NCI-H1092 treated with DMSO at 0.1 percent for 48 hours (cell line): ENCODE measurements around the gene NTS.

Source experiments
- DNase-seq: peaks from one replicate; lab custom pipeline; 2025; lab: John Stamatoyannopoulos, UW

The NTS gene, protein sequence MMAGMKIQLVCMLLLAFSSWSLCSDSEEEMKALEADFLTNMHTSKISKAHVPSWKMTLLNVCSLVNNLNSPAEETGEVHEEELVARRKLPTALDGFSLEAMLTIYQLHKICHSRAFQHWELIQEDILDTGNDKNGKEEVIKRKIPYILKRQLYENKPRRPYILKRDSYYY

DNA sequence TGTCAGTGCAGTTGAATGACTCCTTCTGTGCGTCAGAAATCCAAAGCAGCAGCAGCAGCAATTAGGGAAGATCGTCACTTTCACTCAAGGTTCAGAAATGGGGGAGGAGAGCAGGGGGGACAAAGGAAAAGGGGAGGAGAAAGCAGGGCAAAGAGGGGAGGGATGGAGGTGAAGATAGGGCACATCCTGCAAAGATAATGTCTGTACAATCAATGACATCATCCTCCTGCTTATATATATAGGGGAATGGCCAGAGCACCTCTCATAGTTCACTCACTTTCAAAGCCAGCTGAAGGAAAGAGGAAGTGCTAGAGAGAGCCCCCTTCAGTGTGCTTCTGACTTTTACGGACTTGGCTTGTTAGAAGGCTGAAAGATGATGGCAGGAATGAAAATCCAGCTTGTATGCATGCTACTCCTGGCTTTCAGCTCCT is at the start of gene NTS:
Gene NTS (plus strand): TSS at position 265 of the 431 bp plus-strand sequence. CDS start 109 bp downstream, at position 374.
- no peak for DNase-seq

DNA sequence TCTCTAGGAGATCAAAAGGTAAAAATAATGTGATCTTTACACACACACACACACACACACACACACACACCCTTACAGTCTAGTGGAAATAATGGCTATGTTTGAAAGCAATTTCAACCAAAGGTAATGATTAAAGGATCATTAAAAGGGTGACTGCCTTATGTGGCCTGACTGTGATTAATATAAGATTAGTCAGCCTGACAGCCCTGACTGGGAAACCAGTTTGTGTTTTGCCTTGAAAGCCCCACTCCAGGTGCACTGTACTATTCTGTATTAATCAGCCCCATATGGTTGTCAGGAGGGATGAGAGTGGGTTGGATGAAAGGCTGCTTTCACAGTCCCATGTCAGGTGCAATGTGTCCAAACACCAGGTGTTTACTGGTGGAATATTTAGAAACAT is 48.3 kb upstream of the NTS start:
- no peak for DNase-seq

DNA sequence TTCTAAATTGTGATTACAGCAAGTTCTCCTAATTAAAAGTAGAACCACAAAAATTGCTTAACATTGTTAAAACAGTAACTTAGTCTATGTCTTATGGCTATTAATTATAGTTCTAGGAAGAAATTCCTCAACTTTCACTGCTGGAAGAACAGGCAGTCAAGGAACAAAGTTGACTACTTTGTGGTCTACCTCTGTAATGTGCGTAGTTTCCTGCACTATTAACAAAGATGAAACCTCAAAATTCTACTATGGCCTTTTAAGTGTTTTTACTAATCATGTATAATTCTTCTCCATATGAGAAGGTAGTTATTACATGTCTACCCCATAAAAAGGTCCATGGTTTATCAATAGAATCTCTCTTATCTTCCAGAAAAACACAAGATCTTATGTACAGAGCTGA is 45.5 kb upstream of the NTS start:
- no peak for DNase-seq

DNA sequence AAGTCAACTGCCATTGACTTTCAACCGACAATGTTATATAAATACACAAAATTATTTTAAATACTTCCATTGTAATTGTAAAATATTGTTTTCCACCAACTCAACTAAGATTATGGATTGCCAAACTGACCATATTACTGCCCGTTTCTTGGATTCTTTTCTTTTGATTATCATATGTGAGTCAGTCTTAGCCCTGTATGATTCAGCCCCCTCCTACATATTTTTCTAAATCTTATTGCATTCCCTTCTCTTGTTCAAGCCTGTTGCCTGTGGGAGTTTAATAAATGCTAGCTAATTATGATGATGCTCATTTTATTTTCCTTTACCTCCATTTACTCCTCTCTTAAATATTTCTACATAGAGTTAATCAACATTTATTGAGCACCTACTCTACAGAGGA is 44.7 kb upstream of the NTS start:
- DNase-seq = no peak

DNA sequence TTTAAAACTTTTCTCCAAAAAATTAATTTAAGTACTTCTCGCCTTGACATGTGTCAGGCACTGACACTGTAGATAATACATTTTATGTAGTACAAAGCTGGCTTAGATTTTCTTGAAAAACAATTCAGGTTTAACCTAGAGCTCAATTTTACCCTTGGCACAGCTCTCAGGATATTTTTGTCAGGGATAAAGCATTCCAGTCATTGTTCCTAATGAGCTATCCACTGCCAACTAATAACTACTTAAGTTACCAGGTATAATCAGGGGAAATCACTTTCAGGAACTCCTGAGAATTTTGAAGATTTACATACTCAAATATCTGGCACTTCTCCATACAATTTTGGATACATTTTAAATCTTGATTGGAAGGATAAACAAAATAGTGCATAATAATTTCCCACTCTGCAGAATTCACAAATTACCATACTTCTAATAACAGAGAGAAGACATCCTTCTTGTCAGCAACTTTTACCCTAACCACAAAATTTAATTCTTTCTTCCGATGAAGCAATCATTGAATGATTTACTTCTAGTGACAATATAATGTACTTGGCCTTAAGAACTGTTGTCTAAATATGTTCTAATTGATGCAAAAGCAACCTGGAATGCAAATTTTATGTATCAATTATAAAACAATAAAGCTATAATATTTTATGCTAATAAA is 42.6 kb upstream of the NTS start:
- DNase-seq = no peak

DNA sequence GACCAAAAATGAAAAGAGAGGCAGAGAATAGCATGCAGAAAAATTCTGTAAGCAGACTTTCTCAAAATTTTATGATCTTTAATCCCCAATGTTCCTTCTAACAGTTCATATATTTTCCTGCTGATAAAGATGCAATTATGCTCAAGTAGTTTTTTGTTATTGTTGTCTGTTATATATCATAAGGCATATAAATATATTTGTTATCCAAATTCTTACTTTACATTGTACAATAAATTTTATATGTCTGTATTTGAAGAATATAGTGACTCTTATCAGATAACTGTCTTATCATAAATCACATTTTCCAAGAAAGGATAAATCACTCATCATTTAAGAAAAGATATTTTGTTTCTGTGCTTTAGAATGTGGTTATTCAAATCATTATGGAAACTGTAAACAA is 40.5 kb upstream of the NTS start:
- no peak for DNase-seq

DNA sequence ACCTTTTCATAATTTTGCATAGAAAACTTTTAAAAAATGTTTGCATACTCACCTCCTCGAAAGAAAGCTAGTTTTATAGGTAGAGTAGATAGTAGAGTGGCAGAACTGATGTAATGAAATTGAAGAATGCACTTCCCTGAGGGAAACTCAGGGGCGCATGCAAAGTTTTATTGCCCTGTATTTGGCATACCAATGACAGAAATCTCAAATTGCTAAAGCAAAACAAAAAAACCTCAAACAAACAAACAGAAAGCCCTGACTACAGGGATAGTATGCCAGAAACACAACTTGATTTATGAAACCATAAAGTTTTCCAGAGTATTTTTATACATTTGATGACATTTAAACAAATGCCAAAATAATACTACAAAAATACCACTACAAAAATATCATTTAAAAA is 39.7 kb upstream of the NTS start:
- no peak for DNase-seq

DNA sequence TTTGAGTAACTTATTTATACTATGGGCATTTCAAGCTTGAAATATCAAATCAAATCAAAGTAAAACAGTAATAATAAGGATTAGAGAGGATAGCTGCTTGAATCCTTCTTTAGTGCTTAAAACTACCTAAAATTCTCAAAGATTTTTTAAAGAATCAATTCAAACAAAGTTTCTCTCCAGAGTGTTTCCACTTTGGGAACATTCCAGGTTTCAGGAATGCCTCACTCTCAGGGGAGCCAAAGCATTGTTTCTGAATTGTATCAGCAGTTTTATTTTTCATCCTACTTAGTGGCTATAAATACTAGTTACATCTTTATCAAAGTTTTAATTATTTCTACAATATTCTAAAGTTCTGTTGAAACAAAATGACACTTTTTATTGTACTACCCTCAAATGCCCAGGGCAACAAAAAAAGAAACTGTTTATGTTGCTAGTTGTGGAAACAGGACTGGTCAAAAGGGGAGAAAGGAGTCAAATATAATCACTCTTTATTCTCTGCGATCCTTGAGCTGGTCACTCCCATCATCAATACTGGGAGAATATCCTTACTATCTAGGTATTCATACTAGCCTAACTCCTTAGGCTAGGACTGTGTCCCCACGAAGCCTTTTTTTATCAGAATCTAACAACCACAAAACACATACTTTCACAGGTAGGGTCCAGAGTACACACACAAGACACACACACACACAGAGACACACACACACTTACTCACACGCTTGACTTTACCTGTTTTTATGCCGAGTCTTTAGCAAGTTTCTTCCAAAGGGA is 38.5 kb upstream of the NTS start:
- DNase-seq = no peak

DNA sequence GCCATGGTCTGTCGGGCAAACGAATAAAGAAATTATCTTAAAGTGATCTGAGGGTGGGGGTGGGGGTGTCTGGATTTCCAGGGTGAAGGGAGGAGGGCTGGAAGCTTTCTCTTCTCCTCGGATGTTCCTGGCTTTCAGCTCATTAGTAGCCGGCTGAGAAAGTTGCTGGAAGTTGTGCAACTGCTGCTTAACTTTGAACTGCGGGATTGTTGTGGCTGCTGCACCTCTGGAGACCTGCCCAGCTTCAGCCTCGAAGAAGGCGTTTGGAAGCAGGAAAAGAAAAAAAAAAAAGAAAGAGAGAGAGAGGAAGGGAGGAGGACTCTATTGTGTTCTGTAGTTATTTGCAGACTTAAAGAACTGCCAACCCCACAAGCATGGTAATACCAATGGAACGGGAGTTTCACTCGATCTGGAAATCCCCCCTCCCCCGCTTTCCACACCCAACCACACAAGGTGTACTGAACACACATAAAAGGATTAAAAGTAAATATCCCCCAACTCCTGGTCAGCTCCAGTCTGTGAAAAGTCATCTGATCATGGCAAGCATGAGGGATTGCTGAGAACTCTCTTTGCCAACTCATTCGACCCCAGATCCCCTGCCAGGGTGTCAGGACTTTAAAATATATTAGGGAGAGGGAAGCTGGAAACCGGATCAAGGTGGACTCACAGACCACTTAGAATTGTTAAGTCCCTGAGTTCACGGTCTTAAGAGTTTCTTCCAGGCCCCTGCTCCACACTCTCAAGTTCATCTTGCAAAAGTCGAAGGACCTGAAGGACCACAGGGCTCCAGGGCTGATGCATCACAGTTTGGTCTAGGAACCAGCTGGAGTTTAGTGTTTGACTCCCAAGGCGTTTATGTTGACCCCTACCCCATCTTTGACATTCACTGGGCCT is 37.7 kb upstream of the NTS start, which contains the start of gene RASSF9:
Gene RASSF9 (minus strand): TSS at position 213 of the 894 bp plus-strand sequence. CDS start 208 bp downstream, at position 5.
- DNase-seq = no peak

DNA sequence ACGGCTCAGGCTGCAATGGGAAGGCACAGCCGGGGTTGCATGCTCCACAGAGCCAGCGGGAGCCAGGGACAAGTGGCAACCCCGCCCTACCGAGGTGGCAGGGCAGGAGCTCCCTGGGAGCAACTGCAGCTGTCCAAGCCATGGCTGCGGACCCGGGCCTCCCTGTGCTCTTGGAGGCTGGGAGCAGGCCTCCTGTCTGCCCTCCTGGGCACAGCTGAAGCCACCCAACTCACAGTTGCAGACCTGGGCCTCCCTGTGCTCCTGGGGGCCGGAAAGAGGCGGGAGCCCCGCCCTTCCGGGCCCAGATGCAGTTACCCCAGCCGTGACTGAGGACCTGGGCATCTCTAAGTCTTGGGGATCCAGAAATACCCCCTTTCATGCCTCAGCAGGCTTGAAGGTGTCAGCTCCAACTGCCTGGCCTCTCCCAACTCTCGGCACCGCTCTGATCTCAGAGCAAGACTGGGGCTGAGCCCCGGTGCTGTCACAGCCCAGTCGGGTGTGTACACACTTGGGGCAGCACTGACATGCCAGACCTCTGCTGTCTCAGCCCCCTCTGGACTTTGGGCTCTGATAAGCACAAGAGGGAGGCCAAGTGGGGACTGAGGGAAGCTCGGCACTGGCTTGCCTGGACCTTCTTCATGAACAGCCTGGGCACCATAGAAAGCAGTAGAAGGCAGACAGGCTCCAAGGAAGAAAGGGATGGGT is 30.3 kb upstream of the NTS start:
- no peak for DNase-seq

DNA sequence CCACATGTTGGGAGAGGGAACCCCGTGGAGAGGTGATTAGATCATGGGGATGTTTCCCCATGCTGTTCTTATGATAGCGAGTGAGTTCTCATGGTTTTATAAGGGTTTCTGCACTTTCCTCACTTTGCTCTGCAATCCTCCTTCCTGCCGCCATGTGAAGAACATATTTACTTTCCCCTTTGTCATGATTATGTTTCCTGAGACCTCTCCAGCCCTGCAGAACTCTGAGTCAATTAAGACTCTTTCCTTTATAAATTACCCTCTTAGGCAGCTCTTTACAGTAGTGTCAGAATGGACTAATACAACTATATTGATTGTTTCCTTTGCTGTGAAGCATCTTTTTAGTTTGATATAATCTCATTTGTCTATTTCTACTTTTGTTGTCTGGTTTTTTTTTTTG is 24.8 kb upstream of the NTS start:
- no peak for DNase-seq

DNA sequence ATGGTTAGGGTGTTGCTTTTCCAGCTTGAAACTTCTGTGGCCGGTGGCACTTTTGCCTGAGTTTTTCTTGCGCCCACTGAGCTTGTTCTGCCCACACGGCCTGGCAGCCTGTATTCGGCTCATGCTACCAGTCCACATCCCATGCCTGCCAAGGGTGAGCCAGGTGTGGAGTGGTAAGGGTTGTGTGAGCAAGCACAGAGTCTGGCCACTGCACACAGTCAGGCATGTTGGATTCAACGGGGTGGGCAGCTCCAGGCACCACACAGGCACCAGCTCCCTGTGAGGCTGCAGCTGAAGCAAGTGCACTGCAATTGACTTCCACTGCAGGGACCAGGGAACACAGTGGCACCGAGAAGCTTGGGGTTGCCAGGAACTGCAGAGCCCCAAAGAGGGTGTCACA is 18.8 kb upstream of the NTS start:
- DNase-seq = no peak

DNA sequence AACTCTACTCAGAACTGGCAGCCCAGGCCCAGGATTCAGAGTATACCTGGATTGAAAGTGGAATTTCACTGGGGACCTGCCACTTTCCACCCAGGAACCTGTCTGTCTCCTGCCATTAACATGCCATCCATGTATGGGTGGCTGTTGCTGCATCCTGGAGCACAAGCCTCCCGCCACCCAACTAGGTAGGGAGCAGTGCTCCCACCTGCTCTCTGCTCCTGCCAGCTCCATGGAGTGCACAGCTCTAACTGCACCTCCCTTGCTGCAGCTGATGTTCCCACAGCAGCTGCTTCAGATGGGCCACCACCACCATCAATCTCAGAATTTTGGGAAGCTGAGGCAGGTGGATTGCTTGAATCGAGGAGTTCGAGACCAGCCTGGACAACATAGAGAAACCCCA is 17.1 kb upstream of the NTS start:
- no peak for DNase-seq

DNA sequence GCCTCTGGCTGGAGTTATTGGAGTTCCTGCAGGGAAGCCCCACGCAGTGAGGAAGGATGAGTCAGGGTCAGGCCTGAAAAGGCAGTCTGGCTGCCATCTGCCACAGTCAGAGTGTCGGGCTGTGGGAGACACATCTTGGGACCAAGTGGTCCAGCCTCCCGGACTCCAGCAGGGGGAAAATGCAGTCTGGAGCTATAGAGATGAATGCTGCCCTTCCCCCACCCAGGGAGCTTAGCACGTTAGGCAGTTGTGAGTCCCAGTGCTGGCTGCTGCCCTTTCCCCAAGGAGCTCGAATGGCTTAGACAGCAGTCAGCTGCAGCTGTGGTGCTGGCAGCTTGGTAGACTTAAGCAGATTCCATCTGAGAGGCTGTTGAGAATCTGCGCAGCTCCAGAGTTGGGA is 8.2 kb upstream of the NTS start:
- DNase-seq = no peak

DNA sequence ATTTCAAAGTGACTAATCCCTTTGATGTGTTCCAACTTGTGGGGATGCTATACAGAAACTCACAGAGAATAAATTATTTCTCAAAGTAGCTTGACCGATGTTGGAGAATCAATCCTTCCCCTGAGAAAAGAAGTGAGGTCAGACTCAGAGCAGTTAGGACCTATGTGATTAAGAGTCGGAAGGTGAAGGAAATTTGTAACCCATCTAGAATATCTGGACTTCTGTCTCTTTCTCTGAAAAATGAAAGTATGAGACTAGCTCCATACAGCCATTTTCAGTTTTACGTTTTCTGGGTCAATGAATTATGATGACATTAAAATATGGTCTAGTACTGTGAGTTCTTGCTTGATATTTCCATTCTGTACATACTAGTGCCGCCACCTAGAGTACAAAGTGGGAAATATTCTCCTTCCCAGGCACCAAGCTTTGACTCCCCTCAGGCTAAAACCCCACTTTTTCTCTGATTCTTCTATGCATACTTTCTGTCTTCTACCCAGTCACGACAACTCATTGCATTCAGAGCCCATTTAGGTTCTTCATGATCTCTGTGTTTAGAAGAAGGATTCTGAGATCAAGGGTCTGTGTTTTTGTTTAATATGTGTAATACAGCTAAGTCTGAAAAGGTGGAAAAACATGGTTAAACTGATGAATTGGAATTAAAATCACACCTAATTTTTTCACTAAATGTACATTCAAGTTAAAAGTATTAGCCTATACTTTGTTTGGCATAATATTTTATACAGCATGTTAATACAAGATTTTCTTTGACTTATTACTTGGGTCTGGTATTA is 6.9 kb upstream of the NTS start:
- DNase-seq = peak; percentile 54

DNA sequence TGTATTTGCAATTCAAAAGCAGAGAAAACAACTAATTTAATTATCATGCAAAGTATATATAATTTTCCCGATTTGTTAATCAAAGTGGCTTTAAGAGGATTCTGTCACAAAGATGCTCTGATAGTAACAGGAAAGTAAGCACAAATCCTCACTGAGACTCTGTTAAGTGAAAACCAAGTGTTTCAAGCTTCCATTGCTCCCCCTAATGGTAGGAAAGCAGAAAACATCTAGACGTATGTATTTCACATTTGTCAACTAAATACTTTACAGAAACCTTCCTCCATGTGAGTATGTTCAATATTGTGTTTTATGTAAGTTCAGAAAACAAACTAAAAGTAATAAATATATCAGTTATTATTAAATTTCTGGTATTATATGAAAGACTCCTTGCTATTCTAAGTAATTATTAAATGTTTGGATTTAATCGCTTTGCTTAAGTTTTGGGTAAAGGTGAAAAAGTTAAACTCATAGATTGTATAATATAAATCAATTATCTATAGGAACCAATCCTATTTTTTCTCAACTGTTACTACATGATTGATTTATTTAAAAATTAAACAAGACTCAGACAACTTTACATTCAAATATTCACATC is 1.5 kb upstream of the NTS start:
- DNase-seq = peak; percentile 58

DNA sequence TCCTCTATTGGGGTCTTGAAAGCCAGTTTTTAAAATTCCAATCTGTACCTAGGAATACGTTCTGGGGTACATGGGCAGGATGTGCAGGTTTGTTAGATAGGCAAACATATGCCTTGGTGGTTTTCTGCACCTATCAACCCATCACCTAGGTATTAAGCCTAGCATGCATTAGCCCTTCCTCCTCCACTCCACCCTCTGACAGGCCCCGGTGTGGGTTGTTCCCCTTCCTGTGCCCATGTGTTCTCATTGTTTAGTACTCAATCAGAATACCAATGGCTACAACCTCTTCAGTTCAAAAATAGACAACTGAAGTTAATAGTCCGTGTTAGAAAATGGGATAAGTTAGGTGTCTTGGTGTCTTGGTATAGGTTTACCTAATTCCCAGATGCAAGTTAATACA is 3.4 kb downstream of the NTS start:
- DNase-seq = no peak

DNA sequence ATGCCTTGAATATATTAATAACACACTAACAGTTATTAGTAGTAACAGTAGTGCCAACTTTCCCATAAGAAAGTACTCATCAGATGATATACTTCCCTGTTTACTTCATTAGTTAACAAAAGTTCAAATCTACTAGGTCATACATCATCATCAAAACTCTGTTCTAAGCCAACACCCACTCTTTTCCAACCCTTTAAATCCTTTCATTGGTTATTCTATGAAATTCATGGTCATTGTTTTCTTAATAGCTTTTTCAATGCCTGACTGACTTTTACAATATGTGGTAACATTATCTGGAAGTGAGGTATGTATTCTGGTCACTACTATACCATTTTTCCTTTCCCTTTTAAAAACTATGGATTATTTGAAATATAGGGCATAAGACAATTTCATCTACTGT is 9.7 kb downstream of the NTS start:
- DNase-seq = no peak

DNA sequence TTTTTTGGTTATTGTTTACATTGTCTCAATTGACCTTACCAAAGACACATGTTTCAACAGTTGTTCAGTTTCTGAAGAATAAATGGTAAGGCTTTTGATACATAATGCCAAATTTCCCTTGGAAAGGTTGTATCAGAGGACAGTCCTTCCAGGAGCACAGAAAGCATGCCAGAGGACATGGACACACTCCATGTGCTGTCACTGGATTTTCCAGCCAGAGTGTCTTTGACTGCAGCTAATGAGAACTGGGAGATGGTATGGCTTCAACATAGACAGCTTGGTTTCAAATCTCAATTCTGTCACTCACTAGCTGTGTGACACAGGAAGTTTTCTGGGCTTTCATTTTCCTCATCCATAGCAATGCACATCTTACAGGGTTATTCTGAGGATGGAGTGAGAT is 20.6 kb downstream of the NTS start:
- DNase-seq = no peak

DNA sequence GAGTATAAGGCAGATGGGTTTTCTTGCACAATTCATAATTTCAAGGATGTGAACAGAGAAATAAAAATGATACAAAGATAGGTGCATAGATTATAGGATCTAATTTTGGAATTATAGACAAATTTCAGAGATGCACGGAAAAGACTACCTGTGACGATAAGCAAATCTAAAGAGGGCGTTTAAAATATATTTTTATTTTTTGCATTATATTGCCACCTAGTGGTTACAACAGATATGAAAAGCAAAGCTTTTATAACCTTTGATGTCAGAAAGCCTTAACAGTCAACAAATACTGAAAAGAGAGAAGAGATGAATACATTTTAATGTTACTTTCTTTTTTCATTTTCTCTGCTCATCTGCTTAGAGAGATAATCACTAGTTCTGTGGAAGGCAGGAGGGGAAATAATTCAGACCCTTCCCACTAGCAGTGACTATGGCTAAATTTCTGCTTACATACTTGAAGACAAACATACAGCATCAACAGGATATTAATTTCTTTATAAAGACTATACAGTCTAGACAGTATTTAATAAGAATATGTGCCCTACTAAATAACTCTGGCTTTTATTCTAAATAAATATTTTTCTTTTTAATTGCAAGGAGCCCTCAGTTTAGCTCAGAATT is 46.3 kb downstream of the NTS start:
- DNase-seq = peak; percentile 35
